ENCODE data around the gene TGFB1I1. TPM values are rescaled to one million over a fixed set of nuclear protein-coding genes. Genes with fewer than 3 reads are reported as not detected.

TGFB1I1 gene
- under 1 TPM; 0.20 to 0.48 TPM for total RNA-seq

- Mint-ChIP-seq H3K9me3 (no peaks in the 10 kb centered on the region), H3K36me3 (ENCODE audit: low read depth) (peaks cover under 1% of the 10 kb centered on the region), H3K27ac (no peak within 1 kb of the TSS), H3K27me3 (peaks cover 41% of the 10 kb centered on the region), H3K4me3 (peak within 1 kb of the TSS; percentile 61), H3K4me1 (peaks cover 23% of the 10 kb centered on the region)
- no peak for DNase-seq
- ChIA-PET POLR2A (interaction anchor here (0.6 kb wide), 1 partner anchor 365 kb away, joined by 3 read pairs; no protein-coding TSS in a partner anchor), CTCF (interaction anchor here (2.3 to 2.8 kb wide), 2 partner anchors 12 kb away, joined by 10 to 13 read pairs; partner anchors contain the start of gene ARMC5)
Observed at GRCh38 chr16:31471875-31472708, at the start of gene TGFB1I1. Gene TGFB1I1 (plus strand): TSS chr16:31472152. CDS start chr16:31472189, 37 bp downstream.

- CTCF ChIA-PET, result interaction anchor here (0.7 to 1.1 kb wide), 2 partner anchors 8 to 38 kb away, joined by 3 read pairs; no protein-coding TSS in a partner anchor
- Mint-ChIP-seq H3K27ac (no peak overlapping the region), H3K9me3 (peaks cover 3% of the 10 kb centered on the region), H3K27me3 (no peaks in the 10 kb centered on the region), H3K4me3 (no peak overlapping the region), H3K36me3 (ENCODE audit: low read depth) (peaks cover 3% of the 10 kb centered on the region), H3K4me1 (peaks cover 41% of the 10 kb centered on the region)
- POLR2A ChIA-PET, result no interaction called here
- DNase-seq, result no peak
Observed at GRCh38 chr16:31423241-31423640, 48.7 kb upstream of the TGFB1I1 start.

GRCh38 chr16:31423801-31424200, 48.2 kb upstream of the TGFB1I1 start:
- H3K27me3 Mint-ChIP-seq, result no peaks in the 10 kb centered on the region
- H3K36me3 Mint-ChIP-seq (ENCODE audit: low read depth), result peaks cover 3% of the 10 kb centered on the region
- DNase-seq, result no peak
- no peak overlapping the region for H3K4me3 Mint-ChIP-seq
- no peak overlapping the region for H3K27ac Mint-ChIP-seq
- H3K4me1 Mint-ChIP-seq, result peaks cover 41% of the 10 kb centered on the region
- H3K9me3 Mint-ChIP-seq, result peaks cover 3% of the 10 kb centered on the region
- CTCF ChIA-PET, result interaction anchor here (1.2 to 1.6 kb wide), 2 partner anchors 10 to 32 kb away, joined by 3 read pairs; no protein-coding TSS in a partner anchor
- POLR2A ChIA-PET, result no interaction called here

- peaks cover 22% of the 10 kb centered on the region for H3K4me1 Mint-ChIP-seq
- no peaks in the 10 kb centered on the region for H3K9me3 Mint-ChIP-seq
- peak overlapping the region; percentile 34 for H3K27ac Mint-ChIP-seq
- H3K27me3 Mint-ChIP-seq, result no peaks in the 10 kb centered on the region
- POLR2A ChIA-PET, result no interaction called here
- CTCF ChIA-PET, result interaction anchor here (0.5 to 3.3 kb wide), 6 partner anchors 13 to 269 kb away, joined by 3 to 14 read pairs (median 3); partner anchors contain the start of gene ZNF843
- DNase-seq, result peak; percentile 58
- no peak overlapping the region for H3K4me3 Mint-ChIP-seq
- H3K36me3 Mint-ChIP-seq (ENCODE audit: low read depth), result no peaks in the 10 kb centered on the region
Observed at GRCh38 chr16:31427441-31428278, 44.3 kb upstream of the TGFB1I1 start.

- Mint-ChIP-seq H3K36me3 (ENCODE audit: low read depth) (no peaks in the 10 kb centered on the region), H3K27ac (peak within 1 kb of the TSS; percentile 34), H3K27me3 (no peaks in the 10 kb centered on the region), H3K4me3 (no peak within 1 kb of the TSS), H3K4me1 (peaks cover 18% of the 10 kb centered on the region), H3K9me3 (no peaks in the 10 kb centered on the region)
- POLR2A ChIA-PET, result no interaction called here
- no peak for DNase-seq
- CTCF ChIA-PET, result interaction anchor here (0.7 to 3.3 kb wide), 4 partner anchors 15 to 219 kb away, joined by 3 to 14 read pairs (median 3); partner anchors contain the start of gene ZNF843
Observed at GRCh38 chr16:31428279-31428597, 43.7 kb upstream of the TGFB1I1 start, which contains the start of gene COX6A2. Gene COX6A2 (minus strand): TSS chr16:31428360. CDS start chr16:31428325, 35 bp downstream.

GRCh38 chr16:31428638-31429247, 43.2 kb upstream of the TGFB1I1 start:
- POLR2A ChIA-PET, result no interaction called here

GRCh38 chr16:31429314-31429713, 42.6 kb upstream of the TGFB1I1 start:
- no peaks in the 10 kb centered on the region for H3K36me3 Mint-ChIP-seq (ENCODE audit: low read depth)
- H3K9me3 Mint-ChIP-seq, result no peaks in the 10 kb centered on the region
- H3K27ac Mint-ChIP-seq, result no peak overlapping the region
- POLR2A ChIA-PET, result no interaction called here
- H3K4me1 Mint-ChIP-seq, result peaks cover 13% of the 10 kb centered on the region
- CTCF ChIA-PET, result interaction anchor here (1.2 to 3.3 kb wide), 4 partner anchors 10 to 288 kb away, joined by 3 to 14 read pairs (median 4); partner anchors contain the start of gene ZNF843
- no peaks in the 10 kb centered on the region for H3K27me3 Mint-ChIP-seq
- no peak for DNase-seq
- H3K4me3 Mint-ChIP-seq, result no peak overlapping the region

More at GRCh38 chr16:31428638-31429247, 43.2 kb upstream of the TGFB1I1 start:
- no peak overlapping the region for H3K27ac Mint-ChIP-seq
- H3K27me3 Mint-ChIP-seq, result no peaks in the 10 kb centered on the region
- H3K9me3 Mint-ChIP-seq, result no peaks in the 10 kb centered on the region
- CTCF ChIA-PET, result interaction anchor here (0.7 to 3.3 kb wide), 6 partner anchors 9 to 220 kb away, joined by 3 to 14 read pairs (median 3); partner anchors contain the start of gene ZNF843
- H3K36me3 Mint-ChIP-seq (ENCODE audit: low read depth), result no peaks in the 10 kb centered on the region
- no peak for DNase-seq
- H3K4me1 Mint-ChIP-seq, result peaks cover 13% of the 10 kb centered on the region
- H3K4me3 Mint-ChIP-seq, result no peak overlapping the region

- CTCF ChIA-PET, result interaction anchor here (1.1 to 3.3 kb wide), 5 partner anchors 10 to 288 kb away, joined by 3 to 14 read pairs (median 3); partner anchors contain the start of gene ZNF843
- Mint-ChIP-seq H3K4me1 (peaks cover 13% of the 10 kb centered on the region), H3K27me3 (no peaks in the 10 kb centered on the region), H3K4me3 (no peak overlapping the region), H3K9me3 (no peaks in the 10 kb centered on the region), H3K36me3 (ENCODE audit: low read depth) (no peaks in the 10 kb centered on the region), H3K27ac (no peak overlapping the region)
- DNase-seq, result no peak
- POLR2A ChIA-PET, result no interaction called here
Observed at GRCh38 chr16:31429796-31430195, 42.2 kb upstream of the TGFB1I1 start.

GRCh38 chr16:31430380-31431052, 41.4 kb upstream of the TGFB1I1 start:
- Mint-ChIP-seq H3K27me3 (no peaks in the 10 kb centered on the region), H3K27ac (no peak overlapping the region), H3K4me3 (no peak overlapping the region), H3K9me3 (no peaks in the 10 kb centered on the region), H3K36me3 (ENCODE audit: low read depth) (no peaks in the 10 kb centered on the region), H3K4me1 (peaks cover 13% of the 10 kb centered on the region)
- ChIA-PET POLR2A (no interaction called here), CTCF (interaction anchor here (0.9 to 3.3 kb wide), 6 partner anchors 8 to 289 kb away, joined by 3 to 14 read pairs (median 4); partner anchors contain the start of gene ZNF843)
- DNase-seq, result no peak

- Mint-ChIP-seq H3K27me3 (no peaks in the 10 kb centered on the region), H3K4me1 (peaks cover 16% of the 10 kb centered on the region), H3K9me3 (no peaks in the 10 kb centered on the region), H3K27ac (no peak overlapping the region), H3K36me3 (ENCODE audit: low read depth) (no peaks in the 10 kb centered on the region), H3K4me3 (no peak overlapping the region)
- DNase-seq, result no peak
- ChIA-PET POLR2A (no interaction called here), CTCF (interaction anchor here (0.7 to 1.7 kb wide), 2 partner anchors 19 to 20 kb away, joined by 3 to 4 read pairs; no protein-coding TSS in a partner anchor)
Observed at GRCh38 chr16:31435341-31436220, 36.4 kb upstream of the TGFB1I1 start.

All from activated CD4-positive, alpha-beta T cell treated with anti-CD3 and anti-CD28 coated beads, Interleukin-2, amount 10 ng/mL, durations not matched to agents 7 days and 5 days (primary cell).